HG03039 (cell line): ENCODE data around the gene PRTFDC1.

ENCODE experiments used
- ATAC-seq: cut with Tn5 transposase; IDR thresholded peaks from one replicate; pipeline ENCODE4 v1.9.1; 2021; ENCODE audit warnings: mild to moderate bottlenecking, moderate library complexity; ENCODE audit not compliant: unreplicated experiment

PRTFDC1 gene

DNA sequence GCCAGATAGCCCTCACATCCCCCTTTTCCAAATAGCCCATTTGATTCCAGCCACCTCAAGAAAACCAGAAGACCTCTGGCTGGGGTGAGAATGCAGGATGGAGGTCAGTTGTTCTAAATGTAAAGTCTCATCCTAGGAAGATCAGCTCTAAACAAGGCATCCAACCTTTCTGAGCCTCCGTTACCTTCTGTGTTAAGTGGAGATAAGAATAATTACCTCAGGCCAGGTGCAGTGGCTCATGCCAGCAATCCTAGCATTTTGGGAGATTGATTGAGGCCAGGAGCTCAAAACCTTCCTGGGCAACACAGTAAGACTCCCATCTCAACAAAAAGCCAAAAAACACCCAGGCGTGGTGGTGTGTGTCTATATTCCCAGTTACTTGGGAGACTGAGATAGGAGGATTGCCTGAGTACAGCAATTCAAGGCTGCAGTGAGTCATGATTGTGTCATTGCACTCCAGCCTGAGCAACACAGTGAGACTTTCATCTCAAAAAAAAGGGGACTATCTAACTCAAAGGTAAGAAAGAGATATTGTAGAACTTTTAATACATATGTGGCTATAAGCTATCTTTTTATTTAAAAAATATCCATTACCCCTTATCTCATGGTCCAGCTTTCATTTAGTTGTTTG, 43.5 kb downstream of the PRTFDC1 start:
- ATAC-seq, result no peak

DNA sequence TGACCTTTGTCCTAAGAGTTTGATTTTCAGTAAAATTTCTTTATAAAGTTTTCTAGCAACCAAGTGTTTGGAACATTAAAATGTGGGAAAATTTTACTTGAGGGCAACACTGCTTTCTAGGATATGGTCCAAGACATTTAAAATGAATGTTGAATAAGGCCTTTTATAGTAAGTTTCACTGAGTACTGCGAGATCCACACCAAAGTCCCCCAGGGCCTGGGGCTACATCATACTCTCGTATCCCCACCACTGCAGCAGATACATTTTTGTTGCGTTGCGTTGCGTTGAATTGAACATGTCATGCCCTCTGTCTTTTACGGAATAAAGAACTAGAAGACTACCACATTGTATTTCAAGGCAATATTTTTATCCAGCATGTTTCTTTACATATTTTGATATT, 44.5 kb downstream of the PRTFDC1 start:
- no peak for ATAC-seq

DNA sequence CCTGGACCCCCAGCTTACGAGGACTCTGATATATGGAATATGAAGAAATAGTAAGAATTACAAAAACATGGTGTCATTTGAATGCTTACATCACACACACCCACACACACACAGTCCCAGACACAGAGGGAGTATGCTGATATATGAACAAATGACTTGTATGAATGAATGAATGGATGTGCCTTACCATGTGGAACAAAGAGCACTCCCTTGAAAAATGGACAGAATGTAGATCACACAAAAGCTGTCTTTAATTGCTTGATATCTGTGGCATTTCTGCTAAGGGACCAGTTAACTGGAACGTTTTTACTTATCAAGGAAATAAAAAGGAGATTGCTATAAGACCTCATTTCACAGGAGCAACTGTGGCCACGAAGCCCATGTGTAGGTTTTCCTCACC, 46.0 kb downstream of the PRTFDC1 start:
- ATAC-seq, result no peak

DNA sequence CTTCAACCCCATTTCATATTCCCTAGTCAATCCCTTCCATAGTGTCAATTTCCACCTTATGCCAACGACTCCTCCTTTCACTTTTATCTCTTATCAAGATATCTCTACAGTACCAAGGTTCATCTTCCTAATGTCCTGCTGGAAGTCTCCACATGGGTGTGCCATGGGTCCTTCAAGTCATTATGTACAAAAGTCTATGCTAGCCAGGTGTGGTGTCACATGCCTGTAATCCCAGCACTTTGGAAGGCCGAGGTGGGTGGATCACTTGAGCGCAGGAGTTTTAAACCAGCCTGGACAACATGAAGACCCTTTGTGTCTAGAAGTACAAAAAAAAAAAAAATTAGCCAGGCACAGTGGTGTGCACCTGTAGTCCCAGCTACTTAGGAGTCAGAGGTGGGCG, 47.6 kb downstream of the PRTFDC1 start:
- ATAC-seq, result no peak

DNA sequence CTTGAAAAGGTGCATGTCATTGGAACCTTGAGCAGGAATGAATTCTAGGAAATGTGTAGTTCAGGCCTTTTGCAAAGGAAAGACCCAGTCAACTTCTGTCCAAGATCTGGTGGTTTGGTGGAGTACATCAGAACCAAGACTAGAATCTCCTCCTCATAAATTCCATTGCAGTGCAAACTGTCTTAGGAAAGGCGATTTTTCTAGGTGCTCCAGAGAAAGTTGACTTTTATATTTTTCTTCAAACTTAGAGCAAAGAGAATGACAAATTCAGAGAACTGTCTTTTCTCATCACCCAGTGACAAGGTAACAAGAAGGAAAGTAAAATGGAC, 50.0 kb downstream of the PRTFDC1 start:
- no peak for ATAC-seq

DNA sequence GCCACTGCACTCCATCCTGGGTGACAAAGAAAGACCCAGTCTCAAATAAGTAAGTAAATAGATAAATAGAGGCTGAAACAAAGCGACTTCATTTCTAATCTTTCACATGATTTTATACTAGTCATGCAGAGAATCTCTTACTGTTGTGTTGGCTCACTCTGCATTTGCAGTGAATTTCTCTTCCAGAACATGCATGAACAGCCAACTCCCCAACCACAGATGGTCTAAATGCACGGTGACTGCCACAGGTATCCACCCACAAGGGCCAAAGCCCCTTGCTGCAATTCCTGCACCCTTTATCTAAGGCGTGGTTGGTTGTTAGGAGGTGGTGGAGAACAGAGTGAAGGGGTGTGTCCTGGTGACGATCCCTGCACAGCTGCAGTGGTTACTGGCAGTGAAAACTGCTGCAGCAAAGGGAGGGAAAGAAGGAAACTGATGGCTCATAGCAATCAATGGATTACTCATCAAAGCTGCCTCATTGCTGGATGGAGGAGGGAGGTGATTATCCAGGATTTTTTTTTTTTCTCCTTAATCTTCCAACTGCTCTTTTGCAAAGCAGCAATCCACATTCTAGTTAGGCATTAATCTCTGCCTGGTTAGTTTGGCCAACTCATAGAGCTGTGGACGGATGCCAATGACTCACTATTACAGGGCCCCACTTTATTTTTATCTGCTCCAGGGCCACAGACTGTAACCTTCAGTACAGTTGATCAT, 50.6 kb downstream of the PRTFDC1 start:
- no peak for ATAC-seq

DNA sequence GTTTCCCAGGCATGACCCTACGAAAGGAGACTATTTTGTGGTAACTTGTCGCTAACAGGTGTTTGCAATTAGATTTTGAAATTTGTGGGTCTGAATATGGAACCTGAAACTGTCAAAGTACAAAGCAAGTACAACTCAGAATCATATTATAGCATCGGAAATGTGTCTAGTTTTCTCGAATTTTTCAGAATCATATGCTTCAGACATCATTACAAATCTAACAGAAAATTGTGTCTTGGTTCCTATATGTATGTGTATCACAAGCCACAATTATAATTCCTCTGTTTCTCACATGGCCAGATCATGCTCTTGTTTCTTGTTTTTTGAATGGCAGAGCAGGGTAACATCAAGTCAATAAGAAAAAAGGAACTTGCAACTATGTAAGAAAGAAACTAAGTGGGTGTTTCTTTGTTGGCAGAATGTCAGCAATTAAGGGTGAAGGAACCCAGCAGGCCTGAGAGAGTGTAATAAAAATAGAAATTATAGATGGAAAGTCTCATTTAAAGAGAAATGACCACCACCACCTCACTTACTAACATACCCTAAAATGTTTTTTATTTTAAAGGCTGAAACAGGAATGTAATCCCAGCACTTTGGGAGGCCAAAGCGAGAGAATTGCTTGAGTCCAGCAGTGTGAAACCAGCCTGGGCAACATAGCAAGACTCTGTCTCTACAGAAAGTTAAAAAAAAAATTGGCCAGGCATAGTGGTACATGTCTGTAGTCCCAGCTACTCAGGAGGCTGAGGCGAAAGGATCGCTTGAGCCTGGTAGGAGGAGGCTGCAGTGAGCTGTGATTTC, 51.3 kb downstream of the PRTFDC1 start:
- peak; percentile 84 for ATAC-seq

DNA sequence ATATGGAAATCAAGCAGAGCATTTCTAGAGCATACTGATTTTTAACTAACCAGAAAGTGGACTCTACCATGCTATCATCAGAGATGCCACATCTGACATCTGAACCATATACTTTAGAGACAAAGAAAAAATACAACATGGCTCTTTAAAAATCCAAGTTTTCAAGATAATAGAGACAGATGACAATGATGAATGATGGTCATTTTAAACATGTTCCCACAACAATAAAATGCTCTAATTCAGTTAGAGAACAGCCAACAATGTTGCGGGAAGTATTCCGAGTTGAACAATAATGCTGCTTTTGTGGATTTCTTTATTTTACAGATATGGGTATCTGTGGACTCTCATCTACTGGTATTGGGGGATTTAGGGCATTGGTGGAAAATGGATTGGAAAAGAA, 52.8 kb downstream of the PRTFDC1 start:
- no peak for ATAC-seq

DNA sequence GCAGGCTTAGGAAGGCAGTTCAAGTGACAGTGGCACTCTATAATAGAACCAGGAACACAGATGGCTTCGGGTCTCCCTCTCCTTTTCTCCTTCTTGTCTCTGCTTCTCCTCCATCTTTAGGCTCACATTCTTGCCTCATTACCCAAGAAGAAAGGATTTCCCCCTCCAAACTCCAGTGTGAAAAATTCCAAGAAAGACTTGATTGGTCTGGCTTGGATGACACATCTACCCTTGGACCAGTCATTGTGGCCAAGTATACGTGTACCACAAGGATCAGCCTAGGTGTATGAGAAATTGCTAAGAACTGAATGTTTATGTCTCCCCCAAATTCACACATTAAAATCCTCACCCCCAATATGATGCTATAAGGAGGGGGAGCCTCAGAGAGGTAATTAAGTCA, 53.9 kb downstream of the PRTFDC1 start:
- ATAC-seq, result no peak

DNA sequence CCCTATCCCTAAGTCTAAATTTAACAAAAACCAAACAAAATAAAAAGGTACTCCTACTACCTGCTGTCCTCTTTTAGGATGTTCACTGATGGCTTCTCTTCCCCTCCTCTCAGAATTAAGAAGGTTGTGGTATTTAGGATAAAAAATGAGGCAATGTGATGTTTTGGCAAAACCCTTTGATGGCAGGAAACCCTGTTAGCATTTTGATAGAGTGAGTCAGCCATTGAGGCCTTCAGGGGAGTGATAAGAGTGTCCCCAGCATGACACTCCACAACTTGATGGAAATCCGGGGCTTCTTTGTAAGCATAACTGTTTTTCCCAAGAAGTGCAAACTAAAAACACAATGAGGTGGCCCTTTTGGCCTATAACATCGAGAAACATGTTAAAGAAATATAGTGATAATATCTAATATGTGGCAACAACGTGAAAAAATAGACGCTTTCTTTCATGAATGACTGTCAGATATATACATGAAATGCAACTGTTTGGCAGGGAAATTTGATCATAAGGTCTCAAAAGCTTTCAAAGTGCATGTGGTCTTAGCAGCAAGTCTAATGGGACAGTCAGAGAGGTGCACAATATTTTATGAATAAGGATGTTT, 55.0 kb downstream of the PRTFDC1 start:
- no peak for ATAC-seq

DNA sequence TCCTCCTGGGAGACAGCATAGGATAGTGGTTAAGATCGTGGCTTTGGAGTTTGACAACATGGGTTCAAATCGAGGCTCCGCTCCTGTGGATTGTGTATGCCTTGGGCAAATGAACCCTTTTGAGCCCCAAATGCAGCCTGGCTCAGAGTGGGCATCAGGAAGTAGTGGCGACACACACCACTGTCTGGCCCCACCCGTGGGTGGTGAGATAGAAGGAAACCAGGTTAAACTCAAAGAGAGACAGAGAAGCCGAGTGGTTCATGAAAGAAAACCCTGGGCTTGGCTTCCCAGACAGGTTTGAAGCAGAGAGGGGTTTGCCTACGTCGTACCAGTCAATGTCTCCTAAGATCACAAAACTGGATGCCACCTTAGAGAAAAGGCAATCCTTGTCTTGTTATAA, 57.7 kb downstream of the PRTFDC1 start:
- ATAC-seq, result no peak

DNA sequence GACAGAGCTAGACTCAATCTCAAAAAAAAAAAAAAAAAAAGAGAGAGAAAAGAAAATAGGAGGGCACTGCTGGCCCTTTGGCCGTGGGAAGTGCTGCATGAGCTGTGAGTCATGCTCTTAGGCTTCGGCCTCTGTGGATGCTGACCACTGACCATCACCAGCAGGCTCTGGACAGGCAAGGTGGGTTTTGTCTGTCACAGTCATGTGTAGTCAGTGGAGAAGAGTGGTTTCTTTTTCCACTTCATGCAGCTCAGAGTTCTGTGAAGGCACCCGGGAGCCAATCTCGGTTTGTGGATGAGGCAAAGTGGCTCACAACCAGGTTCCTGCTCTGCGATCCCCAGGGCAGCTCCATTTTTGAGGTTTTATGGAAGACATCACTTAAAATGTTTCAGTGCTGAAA, 58.1 kb downstream of the PRTFDC1 start:
- no peak for ATAC-seq

DNA sequence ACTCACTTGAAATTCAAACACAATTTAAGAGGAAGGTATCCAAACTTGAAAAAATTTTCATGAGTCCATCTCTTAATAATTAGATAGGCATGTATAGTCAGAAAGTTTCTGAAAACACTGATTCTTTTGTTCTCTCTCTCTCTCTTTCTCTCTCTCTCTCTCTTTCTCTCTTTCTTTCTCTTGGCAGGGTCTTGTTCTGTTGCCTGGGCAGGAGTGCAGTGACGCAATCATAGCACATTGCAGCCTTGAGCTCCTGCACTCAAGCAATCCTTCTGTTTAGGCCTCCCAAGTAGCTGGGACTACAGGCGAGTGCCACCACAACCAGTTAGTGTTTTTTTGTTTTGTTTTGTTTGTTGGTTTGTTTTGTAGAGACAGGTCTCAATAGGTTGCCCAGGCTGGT, 59.3 kb downstream of the PRTFDC1 start:
- ATAC-seq, result no peak

DNA sequence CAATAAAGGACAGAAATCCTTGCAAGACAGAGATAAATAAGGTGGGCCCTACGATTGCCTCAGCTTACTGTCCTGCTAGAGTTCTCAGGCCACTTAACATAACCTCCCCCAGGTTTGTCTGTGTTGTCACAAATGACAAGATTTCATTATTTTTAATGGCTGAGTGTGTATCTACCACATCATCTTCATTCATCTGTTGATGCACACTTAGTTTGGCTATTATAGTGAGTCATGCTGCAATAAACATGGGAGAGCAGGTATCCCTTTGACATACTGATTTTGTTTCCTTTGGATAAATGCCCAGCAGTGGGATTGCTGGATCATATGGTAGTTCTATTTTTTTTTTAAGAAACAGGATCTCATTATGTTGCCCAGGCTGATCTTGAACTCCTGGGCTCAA, 60.6 kb downstream of the PRTFDC1 start:
- ATAC-seq, result no peak

DNA sequence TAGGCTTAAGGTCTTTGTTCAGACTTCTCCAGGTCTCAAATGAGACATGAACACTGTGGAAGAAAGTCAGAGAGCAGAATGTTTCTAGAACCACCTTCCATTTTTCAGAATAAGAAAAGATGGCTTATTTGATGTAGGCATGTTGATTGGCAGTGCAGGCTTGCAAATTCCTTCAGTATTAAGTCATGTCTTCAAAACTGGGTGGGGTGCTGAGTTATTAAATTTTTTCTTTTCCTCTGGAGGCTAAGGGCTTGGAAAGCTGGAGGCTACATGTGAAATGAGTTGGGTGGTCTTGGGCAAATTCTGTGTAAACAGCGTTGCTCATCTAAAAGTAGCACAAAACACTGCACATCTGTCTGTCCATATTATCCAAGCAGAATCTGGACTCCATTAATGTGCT, 62.8 kb downstream of the PRTFDC1 start:
- ATAC-seq, result no peak

DNA sequence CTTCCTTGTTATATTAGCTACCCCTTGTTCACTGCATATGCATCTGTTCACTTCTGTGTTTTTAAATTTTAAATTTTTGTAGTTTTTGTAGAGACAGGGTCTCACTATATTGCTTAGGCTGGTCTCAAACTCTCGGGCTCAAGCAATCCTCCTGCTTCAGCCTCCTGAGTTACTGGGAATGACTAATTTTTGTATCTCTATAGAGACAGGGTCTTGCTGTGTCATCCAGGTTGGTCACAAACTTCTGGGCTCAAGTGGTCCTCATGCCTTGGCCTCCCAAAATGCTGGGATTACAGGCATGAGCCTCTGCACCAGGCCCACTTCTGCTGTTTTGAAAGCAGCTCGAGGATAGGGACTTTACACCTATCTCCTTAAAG, 64.6 kb downstream of the PRTFDC1 start:
- no peak for ATAC-seq

DNA sequence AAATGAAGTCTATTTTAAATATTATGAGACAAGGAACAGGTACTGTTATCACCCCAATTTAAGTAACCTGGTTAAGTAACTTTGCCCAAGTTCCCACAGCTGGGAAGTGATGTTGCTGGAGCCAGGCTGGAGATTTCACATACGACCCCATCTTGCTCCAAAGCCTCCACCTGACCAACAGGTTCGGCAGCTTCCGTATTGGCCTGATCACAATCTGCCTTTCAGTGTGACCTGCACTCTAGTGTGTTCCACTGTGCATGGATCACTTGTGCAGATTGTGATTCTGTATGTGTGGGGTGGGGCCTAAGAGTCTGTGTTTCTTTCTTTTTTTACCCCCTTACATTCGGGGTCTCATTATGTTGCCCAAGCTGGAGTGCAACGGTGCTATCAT, 66.1 kb downstream of the PRTFDC1 start:
- no peak for ATAC-seq

DNA sequence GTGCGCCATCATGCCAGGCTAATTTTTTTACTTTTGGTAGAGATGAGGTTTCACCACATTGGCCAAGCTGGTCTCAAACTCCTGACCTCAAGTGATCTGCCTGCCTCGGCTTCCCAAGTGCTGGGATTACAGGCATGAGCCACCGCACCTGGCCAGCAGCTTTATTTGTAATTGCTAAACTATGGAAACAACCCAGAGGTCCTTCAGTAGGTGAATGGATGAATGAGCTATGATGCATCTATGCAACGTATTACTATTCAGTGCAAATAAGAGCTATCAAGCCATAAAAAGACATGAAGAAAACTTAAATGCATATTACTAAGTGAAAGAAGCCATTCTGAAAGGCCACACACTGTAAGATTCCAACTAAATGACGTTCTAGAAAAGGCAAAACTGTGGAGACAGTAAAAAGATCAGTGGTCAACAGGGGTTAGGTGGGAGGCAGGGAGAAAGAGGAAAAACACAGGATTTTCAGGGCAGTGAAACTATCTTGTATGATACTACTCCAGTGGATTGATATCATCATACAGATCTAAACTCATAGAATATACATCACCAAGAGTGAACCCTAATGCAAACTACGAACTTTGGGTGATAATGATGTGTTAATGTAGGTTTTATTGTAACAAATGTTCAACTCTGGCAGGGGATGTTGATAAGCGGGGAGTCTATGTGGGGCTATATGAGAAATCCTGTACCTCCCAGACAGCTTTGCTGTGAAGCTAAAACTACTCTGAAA, 66.7 kb downstream of the PRTFDC1 start:
- no peak for ATAC-seq

DNA sequence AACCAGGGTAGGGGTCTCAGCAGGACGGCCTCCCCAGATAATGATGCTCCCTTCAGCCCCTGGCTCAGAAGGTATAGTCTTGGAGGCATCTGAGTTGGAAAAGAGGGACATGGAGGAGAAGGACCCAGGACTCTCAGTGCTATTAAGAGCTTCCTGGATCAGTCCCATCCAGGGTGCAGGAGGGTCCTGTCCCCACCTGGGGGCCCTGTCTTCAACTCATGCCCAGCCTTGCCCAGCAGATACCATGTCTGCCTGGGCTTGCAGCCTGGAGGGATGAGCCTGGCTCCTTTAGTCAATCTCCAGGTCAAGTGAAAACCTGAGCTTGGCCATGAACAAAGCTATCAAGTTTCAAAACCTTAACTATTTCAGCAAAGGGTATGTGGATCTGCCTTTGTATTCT, 67.6 kb downstream of the PRTFDC1 start:
- ATAC-seq, result no peak

DNA sequence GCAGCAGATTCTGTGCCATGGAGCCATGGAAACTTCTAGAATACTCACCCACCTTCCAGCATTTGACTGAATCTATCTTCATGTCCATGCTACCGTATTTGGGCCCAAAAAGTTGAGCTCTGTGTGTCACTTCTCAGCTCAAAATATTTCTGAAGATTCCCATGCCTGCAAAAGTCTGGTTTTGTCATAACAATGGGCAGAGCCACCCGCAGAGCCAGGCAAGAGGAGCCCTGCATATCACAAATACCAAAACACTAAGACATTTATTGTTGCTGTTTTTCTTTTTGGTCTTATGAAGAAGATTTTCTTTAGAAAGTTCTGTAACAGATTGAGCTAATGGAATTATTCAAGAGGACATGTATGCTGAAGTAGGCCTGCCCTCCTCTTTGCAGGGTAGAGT, 68.1 kb downstream of the PRTFDC1 start:
- no peak for ATAC-seq

DNA sequence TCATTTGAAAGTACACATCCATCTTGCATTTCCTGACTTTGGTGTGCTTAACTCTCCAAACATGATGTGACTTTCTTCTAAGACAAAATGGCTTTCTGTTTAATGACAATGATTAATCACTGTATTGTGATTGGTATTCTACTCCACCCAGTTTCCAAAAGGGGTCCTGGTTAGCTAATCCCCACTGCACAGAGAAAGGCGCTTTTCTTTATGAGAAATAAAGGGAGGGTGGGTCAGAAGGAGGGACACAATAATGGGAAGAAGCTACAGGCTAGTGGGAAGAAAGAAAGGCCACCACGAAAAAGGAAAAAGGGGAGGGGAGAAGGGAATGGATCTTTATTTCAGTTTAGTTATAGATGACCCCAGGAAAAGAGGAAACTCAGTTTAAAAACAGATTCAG, 69.2 kb downstream of the PRTFDC1 start:
- no peak for ATAC-seq
